Heart left ventricle (tissue), 16 donors: ENCODE data around the gene TEX38. TPM values are rescaled to one million over a fixed set of nuclear protein-coding genes. Genes with fewer than 3 reads are reported as not detected.

Experiments used
- ATAC-seq, 4 donors: fragments of 200-7000 bp; cut with Tn5 transposase; one replicate each; pipeline ENCODE4 v1.9.1; 2020 to 2022; ENCODE audit warnings: moderate library complexity in 4 of 4, mild to moderate bottlenecking in 3 of 4, moderate number of reproducible peaks in 1 of 4
- DNase-seq, 5 donors: peaks; one replicate each; pipeline ENCODE4 v3.0.0-alpha.2; 2020
- H3K27ac ChIP-seq, 12 donors: fragments of 200-600 bp; sonication (generic) in 4 of 12; one replicate each; pipeline versions ENCODE4 v1.5.0 to v1.8.0; 2016 to 2022; ENCODE audit warnings: mild to moderate bottlenecking in 2 of 12
- H3K27me3 ChIP-seq, 9 donors: fragments of 200-600 bp; sonication (generic) in 2 of 9; one replicate each; pipeline versions ENCODE4 v1.5.1 to v1.8.0; 2016 to 2022; ENCODE audit warnings: mild to moderate bottlenecking in 3 of 9
- H3K36me3 ChIP-seq, 9 donors: fragments of 200-600 bp; sonication (generic) in 2 of 9; one replicate each; pipeline versions ENCODE4 v1.5.0 to v1.8.0; 2018 to 2022; ENCODE audit warnings: mild to moderate bottlenecking in 2 of 9
- H3K4me1 ChIP-seq, 12 donors: fragments of 200-600 bp; sonication (generic) in 4 of 12; one replicate each; pipeline versions ENCODE4 v1.5.0 to v1.8.0; 2016 to 2022; ENCODE audit warnings: mild to moderate bottlenecking in 3 of 12
- H3K4me3 ChIP-seq, 12 donors: fragments of 200-600 bp; sonication (generic) in 4 of 12; one replicate each; pipeline versions ENCODE4 v1.5.0 to v1.8.0; 2017 to 2022; ENCODE audit warnings: mild to moderate bottlenecking in 9 of 12, moderate library complexity in 4 of 12
- H3K9me3 ChIP-seq, 12 donors: fragments of 200-600 bp; sonication (generic) in 4 of 12; one replicate each; pipeline versions ENCODE4 v1.5.0 to v1.8.0; 2016 to 2022; ENCODE audit warnings: mild to moderate bottlenecking in 1 of 12
- POLR2A ChIP-seq, 2 donors: fragments of 450-650 bp; IDR thresholded peaks; one replicate each; pipeline ENCODE4 v1.6.1; 2017; ENCODE audit warnings: antibody characterized with exemption in 2 of 2, mild to moderate bottlenecking in 2 of 2, moderate library complexity in 2 of 2
- WGBS, 4 donors: extraction: QIAGEN DNeasy Blood & Tissue Kit in 2 of 4; methylation state at CpG; one replicate each; pipeline versions ENCODE4 v1.1.5 to v1.1.7; 2013 to 2018; 5-methylcytosine and 5-hydroxymethylcytosine counted together
- intact Hi-C, 10 donors: fragments of 100-400 bp; cut with DNase I; formaldehyde crosslinking; loops; one replicate each; pipeline versions ENCODE4 v1.11.1 to v1.14.2; 2022
- polyA plus RNA-seq, 2 donors: library from polyadenylated mRNA; stranded (reverse); fragments of 200-250 nt; gene quantifications; one replicate each; pipeline ENCODE4 v1.2.3, GENCODE V29; 2013
- total RNA-seq, 9 donors: library from RNA; depleted of rRNA in 2 of 9; stranded (reverse); fragments of >200 nt in 2 of 9; fragmentation: NEBNext Ultra II Directional in 3 of 9; extraction: Animal tissue kit (Norgen Biotek cat#: 25700) in 3 of 9; gene quantifications; one replicate each; pipeline versions ENCODE4 v1.1.0 to v1.2.4, GENCODE V29; 2016 to 2023
- TF ChIP-seq, protein P1 (sequence below), 12 donors: fragments of 200-600 bp; sonication (generic) in 4 of 12; IDR thresholded peaks; one replicate each; pipeline versions ENCODE4 v1.5.0 to v1.8.0; 2018 to 2022; ENCODE audit warnings: antibody characterized with exemption in 12 of 12, mild to moderate bottlenecking in 5 of 12
- donor health status: ischemic (EF 13 %, LVEDD 7.1; RV severe dilation, severe dysfunction).
- donor health status: healthy with polysubstance abuse.
- donor health status: DM: no; HTN: yes; CAD: no.
- donor health status: DM: no; HTN: no; CAD: no.
- donor health status: ischemic (EF 25% LVEDD 6.9; RV normal size, moderate dysfunction).
- donor health status: ischemic (EF 25% LVEDD 5.7; RV mildly dilated, moderate dysfunction).
- donor health status: healthy.
- donor health status: DM: yes; HTN: yes; CAD: no.
- donor health status: ischemic (EF 35%, LVEDD 5.7; RV mildly dilated, moderate dysfunction).
- donor health status: nonischemic (EF 11% LVEDD 7.7; RV severe dilation, severe dysfunction).
- donor health status: DM: yes; HTN: yes; CAD: no.
- donor health status: PGD.
- donor health status: ischemic (EF 29% LVEDD 5.4; RV normal size, mild dysfunction).
- donor health status: nonischemic (EF 23%, LVEDD 6.1; RV moderate dilation, normal function).

The TEX38 gene
- total and polyA plus RNA-seq, 11 donors: 0.81 TPM; not detected in 10

GRCh38 chr1:46638921-46639320 is 32.7 kb upstream of the TEX38 start:
- Histone ChIP-seq H3K9me3 (no peaks in the 10 kb centered on the region), H3K36me3 (peaks cover 0 to 78% (median 68%) of the 10 kb centered on the region in 9 donors), H3K27ac (peak overlapping the region in 4 of 12 donors; percentile 22 to 91 (median 82)), H3K27me3 (no peaks in the 10 kb centered on the region), H3K4me3 (no peak overlapping the region), H3K4me1 (peaks cover 0 to 31% (median 21%) of the 10 kb centered on the region in 12 donors)
- intact Hi-C loops: no loop called here
- DNase-seq: no peak
- ATAC-seq: no peak
- no peak for TF ChIP-seq POLR2A (IDR thresholded peaks at IDR 0.05)
- TF ChIP-seq, protein P1, sequence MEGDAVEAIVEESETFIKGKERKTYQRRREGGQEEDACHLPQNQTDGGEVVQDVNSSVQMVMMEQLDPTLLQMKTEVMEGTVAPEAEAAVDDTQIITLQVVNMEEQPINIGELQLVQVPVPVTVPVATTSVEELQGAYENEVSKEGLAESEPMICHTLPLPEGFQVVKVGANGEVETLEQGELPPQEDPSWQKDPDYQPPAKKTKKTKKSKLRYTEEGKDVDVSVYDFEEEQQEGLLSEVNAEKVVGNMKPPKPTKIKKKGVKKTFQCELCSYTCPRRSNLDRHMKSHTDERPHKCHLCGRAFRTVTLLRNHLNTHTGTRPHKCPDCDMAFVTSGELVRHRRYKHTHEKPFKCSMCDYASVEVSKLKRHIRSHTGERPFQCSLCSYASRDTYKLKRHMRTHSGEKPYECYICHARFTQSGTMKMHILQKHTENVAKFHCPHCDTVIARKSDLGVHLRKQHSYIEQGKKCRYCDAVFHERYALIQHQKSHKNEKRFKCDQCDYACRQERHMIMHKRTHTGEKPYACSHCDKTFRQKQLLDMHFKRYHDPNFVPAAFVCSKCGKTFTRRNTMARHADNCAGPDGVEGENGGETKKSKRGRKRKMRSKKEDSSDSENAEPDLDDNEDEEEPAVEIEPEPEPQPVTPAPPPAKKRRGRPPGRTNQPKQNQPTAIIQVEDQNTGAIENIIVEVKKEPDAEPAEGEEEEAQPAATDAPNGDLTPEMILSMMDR (IDR thresholded peaks at IDR 0.05): no peak

DNA sequence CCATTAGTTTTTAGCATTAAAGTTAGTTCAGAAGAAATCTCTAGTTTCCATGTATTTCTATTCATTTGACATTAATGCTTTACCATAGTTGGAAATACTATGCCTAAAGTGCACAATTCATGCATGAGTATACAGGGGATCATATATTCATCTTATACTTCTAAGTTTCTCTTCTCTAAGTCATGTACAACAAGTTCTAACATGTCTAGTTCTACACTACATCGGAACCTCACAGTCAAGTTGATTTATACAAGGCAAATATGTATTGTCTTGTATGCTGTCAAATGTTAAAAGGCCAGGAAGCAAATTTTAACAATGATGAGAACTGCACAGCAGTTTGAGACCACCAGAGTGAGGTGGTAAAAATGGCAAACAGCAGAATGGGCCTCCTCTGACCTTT is 32.1 kb upstream of the TEX38 start:
- peaks cover 0 to 34% (median 21%) of the 10 kb centered on the region in 12 donors for H3K4me1 ChIP-seq
- ATAC-seq: no peak
- no peaks in the 10 kb centered on the region for H3K27me3 ChIP-seq
- peaks cover 0 to 78% (median 66%) of the 10 kb centered on the region in 9 donors for H3K36me3 ChIP-seq
- no peaks in the 10 kb centered on the region for H3K9me3 ChIP-seq
- TF ChIP-seq POLR2A (IDR thresholded peaks at IDR 0.05): no peak
- TF ChIP-seq, protein P1 (IDR thresholded peaks at IDR 0.05): no peak
- intact Hi-C loops: no loop called here
- H3K27ac ChIP-seq: peak overlapping the region in 2 of 12 donors; percentile 22 to 76
- no peak overlapping the region for H3K4me3 ChIP-seq
- 91 to 100% (median 95%) methylated on average over 1 of the region's 1 CpG for WGBS, 4 donors
- DNase-seq: no peak

DNA sequence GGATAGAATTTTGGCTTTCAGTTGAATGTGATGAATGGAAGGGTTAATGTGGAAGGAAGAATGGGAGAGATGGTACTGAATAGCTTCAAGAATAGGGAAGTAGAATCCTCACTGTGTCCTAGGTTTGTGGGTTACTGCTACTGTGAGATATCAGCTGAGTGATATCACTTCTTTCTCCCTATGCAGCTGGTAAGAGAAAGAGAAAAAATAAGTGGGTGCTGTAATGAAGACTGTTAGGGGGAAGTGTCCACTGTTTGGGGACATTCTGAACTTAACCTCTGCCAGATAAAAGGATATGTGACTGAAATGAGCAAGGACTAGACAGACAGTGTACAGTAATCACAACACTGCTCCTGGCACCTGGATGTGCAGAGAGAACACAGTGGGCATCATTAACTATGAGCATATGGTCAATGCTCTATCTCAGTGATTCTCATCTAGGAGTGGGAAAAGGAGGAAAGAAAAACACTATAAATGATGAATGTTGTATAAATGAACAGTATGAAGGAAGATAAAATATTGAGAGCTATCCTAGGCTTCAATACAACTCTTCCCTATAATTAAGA is 29.5 kb upstream of the TEX38 start:
- intact Hi-C loops: no loop called here
- no peak for TF ChIP-seq POLR2A (IDR thresholded peaks at IDR 0.05)
- TF ChIP-seq, protein P1 (IDR thresholded peaks at IDR 0.05): no peak
- Histone ChIP-seq H3K36me3 (peaks cover 0 to 80% (median 42%) of the 10 kb centered on the region in 9 donors), H3K27me3 (no peaks in the 10 kb centered on the region), H3K4me1 (peaks cover 0 to 25% (median 15%) of the 10 kb centered on the region in 12 donors), H3K27ac (peak overlapping the region in 1 of 12 donors; percentile 0), H3K4me3 (no peak overlapping the region), H3K9me3 (no peaks in the 10 kb centered on the region)
- no peak for DNase-seq
- ATAC-seq: no peak

DNA sequence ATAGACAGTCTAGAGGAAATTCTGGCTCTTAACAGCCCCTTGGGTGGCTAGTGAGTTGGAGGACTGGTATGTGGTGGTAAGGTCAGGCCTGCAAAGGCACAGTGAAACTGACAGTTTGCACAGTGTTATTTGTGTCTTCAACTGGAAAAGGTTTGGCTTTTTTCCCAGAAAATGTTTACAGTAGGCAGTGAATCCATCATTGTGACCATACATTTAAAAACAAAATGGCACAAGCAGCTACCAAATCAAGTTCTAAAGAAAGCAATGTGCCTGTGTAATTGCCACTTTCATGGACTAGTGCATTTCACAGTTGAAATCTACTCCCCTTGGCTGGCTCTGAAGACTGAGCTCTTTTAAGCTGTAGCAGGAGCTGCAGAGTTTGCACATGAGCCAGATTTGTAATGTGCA is 28.3 kb upstream of the TEX38 start:
- peak; percentile 47 to 81 (median 70) for ATAC-seq
- H3K4me1 ChIP-seq: peaks cover 0 to 16% (median 10%) of the 10 kb centered on the region in 12 donors

More for the DNA sequence above, 28.3 kb upstream of the TEX38 start:
- H3K4me3 ChIP-seq: no peak overlapping the region
- DNase-seq: no peak
- no peak for TF ChIP-seq POLR2A (IDR thresholded peaks at IDR 0.05)
- TF ChIP-seq, protein P1 (IDR thresholded peaks at IDR 0.05): no peak
- H3K36me3 ChIP-seq: peaks cover 0 to 86% (median 47%) of the 10 kb centered on the region in 9 donors
- no peaks in the 10 kb centered on the region for H3K27me3 ChIP-seq
- peak overlapping the region in 8 of 12 donors; percentile 5 to 63 (median 40) for H3K27ac ChIP-seq
- peaks cover 0 to 7% (median 0%) of the 10 kb centered on the region in 12 donors for H3K9me3 ChIP-seq
- intact Hi-C loops: no loop called here
